ENCODE results near the gene GRIN2A.

Gene GRIN2A

GRCh38 chr16:9948933-9949332, 233.3 kb downstream of the GRIN2A start:
- H3K27ac ChIP-seq, result no peak overlapping the region
- TF ChIP-seq ZFX (IDR thresholded peaks at IDR 0.05) (no peak), CTCF (conservative IDR thresholded peaks at IDR 0.05) (no peak)

GRCh38 chr16:9946022-9946720, 236.1 kb downstream of the GRIN2A start:
- TF ChIP-seq CTCF (conservative IDR thresholded peaks at IDR 0.05) (no peak), ZFX (IDR thresholded peaks at IDR 0.05) (no peak)
- H3K27ac ChIP-seq, result no peak overlapping the region

GRCh38 chr16:9943121-9943520, 239.1 kb downstream of the GRIN2A start:
- no peak for TF ChIP-seq CTCF (conservative IDR thresholded peaks at IDR 0.05)
- no peak for TF ChIP-seq ZFX (IDR thresholded peaks at IDR 0.05)

GRCh38 chr16:9941245-9941644, 241.0 kb downstream of the GRIN2A start:
- TF ChIP-seq ZFX (IDR thresholded peaks at IDR 0.05) (no peak), CTCF (conservative IDR thresholded peaks at IDR 0.05) (no peak)
- no peak overlapping the region for H3K27ac ChIP-seq

More at GRCh38 chr16:9943121-9943520, 239.1 kb downstream of the GRIN2A start:
- H3K27ac ChIP-seq, result no peak overlapping the region

GRCh38 chr16:9934723-9935508, 247.3 kb downstream of the GRIN2A start:
- TF ChIP-seq ZFX (IDR thresholded peaks at IDR 0.05), result no peak
- TF ChIP-seq CTCF (conservative IDR thresholded peaks at IDR 0.05), result no peak

GRCh38 chr16:9932919-9933653, 249.1 kb downstream of the GRIN2A start:
- TF ChIP-seq CTCF (conservative IDR thresholded peaks at IDR 0.05) (no peak), ZFX (IDR thresholded peaks at IDR 0.05) (no peak)

More at GRCh38 chr16:9934723-9935508, 247.3 kb downstream of the GRIN2A start:
- H3K27ac ChIP-seq, result no peak overlapping the region

More at GRCh38 chr16:9932919-9933653, 249.1 kb downstream of the GRIN2A start:
- no peak overlapping the region for H3K27ac ChIP-seq

Measured in C4-2B (cell line).